Endothelial cell (in vitro differentiated cells): ENCODE data around the gene CCR2. TPM values are rescaled to one million over a fixed set of nuclear protein-coding genes. Genes with fewer than 3 reads are reported as not detected.

Experiments used
- DNase-seq: peaks from one replicate; pipeline ENCODE4 v3.0.0; 2021; ENCODE audit warnings: low spot score
- H3K27ac Mint-ChIP-seq: one replicate; pipeline ENCODE4 v1.8.0; 2021; ENCODE audit warnings: mixed read lengths, inconsistent platforms; ENCODE audit not compliant: unreplicated experiment
- H3K27me3 Mint-ChIP-seq: one replicate; pipeline ENCODE4 v1.8.0; 2021; ENCODE audit warnings: mild to moderate bottlenecking, moderate library complexity, mixed read lengths, inconsistent platforms; ENCODE audit not compliant: unreplicated experiment
- H3K36me3 Mint-ChIP-seq: one replicate; pipeline ENCODE4 v1.8.0; 2021; ENCODE audit warnings: mild to moderate bottlenecking, low read depth, mixed read lengths, inconsistent platforms; ENCODE audit not compliant: unreplicated experiment
- H3K4me1 Mint-ChIP-seq: one replicate; pipeline ENCODE4 v1.8.0; 2021; ENCODE audit warnings: mild to moderate bottlenecking, mixed read lengths, inconsistent platforms; ENCODE audit not compliant: unreplicated experiment
- H3K4me3 Mint-ChIP-seq: one replicate; pipeline ENCODE4 v1.8.0; 2021; ENCODE audit warnings: mild to moderate bottlenecking, mixed read lengths, inconsistent platforms; ENCODE audit not compliant: unreplicated experiment
- H3K9me3 Mint-ChIP-seq: one replicate; pipeline ENCODE4 v1.8.0; 2021; ENCODE audit warnings: mixed read lengths, inconsistent platforms; ENCODE audit not compliant: unreplicated experiment
- CTCF ChIP-seq: fragments of 200-600 bp; sonication (generic); IDR thresholded peaks from one replicate; pipeline ENCODE4 v1.5.0; 2021; ENCODE audit warnings: antibody characterized with exemption; ENCODE audit not compliant: unreplicated experiment
- total RNA-seq: library from RNA; stranded (reverse); fragmentation: NEBNext Ultra II Directional; extraction: Animal tissue kit (Norgen Biotek cat#: 25700); gene quantifications from one replicate; pipeline ENCODE4 v1.2.1, GENCODE V29; 2021; ENCODE audit not compliant: unreplicated experiment

Gene CCR2
- total RNA-seq, 1 donor from 2014 or later, result not detected

- Mint-ChIP-seq H3K27me3 (peaks cover 5% of the 10 kb centered on the region), H3K36me3 (no peaks in the 10 kb centered on the region), H3K4me1 (no peaks in the 10 kb centered on the region), H3K4me3 (no peak overlapping the region), H3K9me3 (no peaks in the 10 kb centered on the region), H3K27ac (no peak overlapping the region)
- DNase-seq, result no peak
- TF ChIP-seq CTCF, result no peak
Observed at GRCh38 chr3:46397111-46397510, 43.2 kb downstream of the CCR2 start.

GRCh38 chr3:46398186-46398955, 44.5 kb downstream of the CCR2 start:
- no peak for DNase-seq
- Mint-ChIP-seq H3K36me3 (no peaks in the 10 kb centered on the region), H3K27me3 (peaks cover 5% of the 10 kb centered on the region), H3K4me3 (no peak overlapping the region), H3K9me3 (no peaks in the 10 kb centered on the region), H3K27ac (no peak overlapping the region), H3K4me1 (no peaks in the 10 kb centered on the region)
- TF ChIP-seq CTCF, result no peak

- no peak for TF ChIP-seq CTCF
- H3K36me3 Mint-ChIP-seq, result no peaks in the 10 kb centered on the region
- no peak for DNase-seq
- H3K27ac Mint-ChIP-seq, result no peak overlapping the region
- H3K27me3 Mint-ChIP-seq, result peaks cover 1% of the 10 kb centered on the region
- H3K9me3 Mint-ChIP-seq, result no peaks in the 10 kb centered on the region
- H3K4me3 Mint-ChIP-seq, result no peak overlapping the region
- H3K4me1 Mint-ChIP-seq, result no peaks in the 10 kb centered on the region
Observed at GRCh38 chr3:46399098-46399497, 45.2 kb downstream of the CCR2 start.

GRCh38 chr3:46399557-46399956, 45.6 kb downstream of the CCR2 start:
- DNase-seq, result no peak
- peaks cover 1% of the 10 kb centered on the region for H3K27me3 Mint-ChIP-seq
- H3K36me3 Mint-ChIP-seq, result no peaks in the 10 kb centered on the region
- no peaks in the 10 kb centered on the region for H3K9me3 Mint-ChIP-seq
- no peaks in the 10 kb centered on the region for H3K4me1 Mint-ChIP-seq
- no peak for TF ChIP-seq CTCF
- H3K27ac Mint-ChIP-seq, result no peak overlapping the region
- H3K4me3 Mint-ChIP-seq, result no peak overlapping the region

GRCh38 chr3:46400000-46400734, 46.3 kb downstream of the CCR2 start:
- no peak for DNase-seq

More at GRCh38 chr3:46400000-46400734, 46.3 kb downstream of the CCR2 start:
- Mint-ChIP-seq H3K4me1 (peaks cover under 1% of the 10 kb centered on the region), H3K27me3 (peaks cover 1% of the 10 kb centered on the region), H3K36me3 (no peaks in the 10 kb centered on the region), H3K27ac (no peak overlapping the region), H3K4me3 (no peak overlapping the region), H3K9me3 (no peaks in the 10 kb centered on the region)
- TF ChIP-seq CTCF, result no peak
